Endothelial cell of umbilical vein (primary cell): ENCODE results near the gene PPM1L. TPM values are rescaled to one million over a fixed set of nuclear protein-coding genes. Genes with fewer than 3 reads are reported as not detected.

Experiments
- BruUV-seq: library from RNA; stranded (reverse); fragments of 400-500 nt; replicated peaks from 2 replicates; lab custom pipeline; 2021; lab: Mats Ljungman, UMichigan
- CTCF ChIA-PET: fragments of 300-600, 350-600 bp; sonication (Branson Sonifier 250); formaldehyde crosslinking; loops from one replicate; lab custom pipeline; 2021; ENCODE audit warnings: antibody characterized with exemption, inconsistent platforms; lab: Charles Lee
- POLR2A ChIA-PET: fragments of 300-600, 350-600 bp; sonication (Branson Sonifier 250); formaldehyde crosslinking; loops from one replicate; lab custom pipeline; 2021; ENCODE audit warnings: antibody characterized with exemption, inconsistent platforms; lab: Charles Lee
- DNase-seq: peaks from one replicate; pipeline ENCODE4 v3.0.0-alpha.2; 2011; ENCODE audit warnings: low read depth, low spot score
- FAIRE-seq: peaks from 2 replicates; lab custom pipeline; 2011; peaks lifted over from hg19 to GRCh38; lab: Jason Lieb, UNC
- H2AFZ ChIP-seq: 2 replicates; pipeline ENCODE4 v1.6.0; 2012; ENCODE audit warnings: low read depth, low read length, control low read depth, inconsistent platforms
- H3K27ac ChIP-seq: 2 replicates; pipeline ENCODE4 v1.5.1; 2011; ENCODE audit warnings: low read depth, mild to moderate bottlenecking, control low read depth, low read length, moderate library complexity; ENCODE audit not compliant: insufficient read depth
- H3K27me3 ChIP-seq, 2 experiments: 2 replicates each; pipeline versions ENCODE4 v1.6.0 to v1.6.1; 2011; ENCODE audit warnings: low read length in 2 of 2, mixed read lengths in 1 of 2; ENCODE audit not compliant: control insufficient read depth in 2 of 2, insufficient read depth in 2 of 2
- H3K36me3 ChIP-seq, 2 experiments: 2 replicates in 1 of 2; 3 replicates in 1 of 2; pipeline ENCODE4 v1.5.1; 2011; ENCODE audit warnings: low read length in 2 of 2, mild to moderate bottlenecking in 1 of 2, moderate library complexity in 1 of 2; ENCODE audit not compliant: control insufficient read depth in 2 of 2, insufficient read depth in 2 of 2; ENCODE audit errors: extremely low read depth in 1 of 2
- H3K4me1 ChIP-seq: 3 replicates; pipeline ENCODE4 v1.5.1; 2011; ENCODE audit warnings: mild to moderate bottlenecking, low read length; ENCODE audit not compliant: control insufficient read depth, insufficient read depth; ENCODE audit errors: extremely low read depth
- H3K4me2 ChIP-seq: 2 replicates; pipeline ENCODE4 v1.6.1; 2011; ENCODE audit warnings: low read length, control low read depth, mixed read lengths; ENCODE audit not compliant: insufficient read depth
- H3K4me3 ChIP-seq, 3 experiments: fragments of 200-600 bp in 1 of 3; sonication (generic), shearing (Covaris generic) in 1 of 3; replicated peaks in 1 of 3; 2 replicates each; pipeline ENCODE4 v1.5.1; 2011 to 2016; ENCODE audit warnings: control low read depth in 3 of 3, low read length in 3 of 3, mild to moderate bottlenecking in 2 of 3, inconsistent platforms in 1 of 3, low read depth in 1 of 3, moderate library complexity in 1 of 3; ENCODE audit not compliant: insufficient read depth in 1 of 3
- H3K79me2 ChIP-seq: 2 replicates; pipeline ENCODE4 v1.6.0; 2012; ENCODE audit warnings: low read length, inconsistent platforms; ENCODE audit not compliant: control insufficient read depth, insufficient read depth
- H3K9ac ChIP-seq: replicated peaks from 2 replicates; pipeline ENCODE3; 2011; ENCODE audit warnings: low read length, control low read depth; ENCODE audit not compliant: insufficient read depth; ENCODE audit errors: extremely low read depth
- H3K9me1 ChIP-seq: replicated peaks from 3 replicates; pipeline ENCODE4 v1.6.0; 2011; ENCODE audit warnings: mild to moderate bottlenecking, low read length; ENCODE audit not compliant: control insufficient read depth, insufficient read depth; ENCODE audit errors: extremely low read depth
- H3K9me3 ChIP-seq: replicated peaks from 2 replicates; pipeline ENCODE4 v1.5.1; 2012; ENCODE audit warnings: low read length, inconsistent platforms; ENCODE audit not compliant: control insufficient read depth, insufficient read depth
- H4K20me1 ChIP-seq: replicated peaks from 2 replicates; pipeline ENCODE3; 2011; ENCODE audit warnings: mild to moderate bottlenecking, low read length; ENCODE audit not compliant: control insufficient read depth, insufficient read depth; ENCODE audit errors: extremely low read depth
- EZH2 ChIP-seq: IDR thresholded peaks from 2 replicates; pipeline ENCODE4 v1.6.1; 2012; ENCODE audit warnings: borderline replicate concordance, low read depth, mild to moderate bottlenecking, moderate library complexity, low read length, inconsistent platforms; ENCODE audit not compliant: severe bottlenecking
- FOS ChIP-seq: IDR thresholded peaks from 2 replicates; pipeline ENCODE4 v1.6.1; 2011; ENCODE audit warnings: mild to moderate bottlenecking, low read length, moderate library complexity, borderline replicate concordance; ENCODE audit not compliant: insufficient read depth
- GATA2 ChIP-seq: IDR thresholded peaks from 2 replicates; pipeline ENCODE4 v1.7.0; 2011; ENCODE audit warnings: low read depth, mild to moderate bottlenecking, moderate library complexity, mixed read lengths, low read length; ENCODE audit not compliant: insufficient read length, insufficient read depth
- JUN ChIP-seq: IDR thresholded peaks from 2 replicates; pipeline ENCODE4 v1.6.1; 2011; ENCODE audit warnings: borderline replicate concordance, low read depth; ENCODE audit not compliant: insufficient read length, insufficient read depth
- MYC ChIP-seq: IDR thresholded peaks from one replicate; pipeline ENCODE4 v1.6.1; 2011; ENCODE audit warnings: mild to moderate bottlenecking, low read depth, low read length
- POLR2A ChIP-seq: IDR thresholded peaks from 2 replicates; pipeline ENCODE4 v1.6.1; 2012; ENCODE audit warnings: low read depth, mild to moderate bottlenecking, control low read depth, low read length
- POLR2AphosphoS5 ChIP-seq: IDR thresholded peaks from 2 replicates; pipeline ENCODE4 v1.6.1; 2012; ENCODE audit warnings: low read depth, mild to moderate bottlenecking, control low read depth, low read length, moderate library complexity; ENCODE audit not compliant: insufficient read depth
- dilution Hi-C: fragments of 300-500 bp; cut with MboI; formaldehyde crosslinking; loops from one replicate; pipeline ENCODE4 v1.15.0; 2019; ENCODE audit warnings: low sequenced_read_pairs; ENCODE audit not compliant: extremely low pct_ligation_motif_present
- intact Hi-C: fragments of 100-400 bp; cut with micrococcal nuclease; formaldehyde crosslinking; loops from one replicate; pipeline ENCODE4 v1.10.0; 2022
- polyA plus RNA-seq, 4 experiments: library from polyadenylated mRNA; depleted of rRNA in 3 of 4; stranded (reverse) in 3 of 4; unstranded in 1 of 4; fragments of >200 nt; gene quantifications; 2 replicates each; pipeline versions ENCODE4 v1.2.1 to v1.2.3, GENCODE V29; 2011 to 2012; ENCODE audit warnings: missing spikeins in 1 of 4
- total RNA-seq: library from RNA; stranded (reverse); gene quantifications from 2 replicates; pipeline ENCODE4 v1.2.3, GENCODE V29; 2021
- TF ChIP-seq, protein P1 (sequence below), 2 donors: IDR thresholded peaks; 1 replicate in 1 of 2; 2 replicates in 1 of 2; pipeline ENCODE4 v1.5.1; 2011; ENCODE audit warnings: low read length in 2 of 2, mild to moderate bottlenecking in 2 of 2, moderate library complexity in 2 of 2, control low read depth in 1 of 2, inconsistent platforms in 1 of 2, low read depth in 1 of 2; ENCODE audit not compliant: insufficient read depth in 1 of 2; ENCODE audit errors: extremely low read depth in 1 of 2
- TF ChIP-seq, protein P2 (sequence below): IDR thresholded peaks from 2 replicates; pipeline ENCODE4 v1.6.1; 2011; ENCODE audit not compliant: insufficient read depth, insufficient read length

The PPM1L gene
- total and polyA plus RNA-seq, 2 donors (not counting 3 experiments of a cell fraction or from before 2014, with no cell fraction given): 0.63 to 2.9 TPM

DNA sequence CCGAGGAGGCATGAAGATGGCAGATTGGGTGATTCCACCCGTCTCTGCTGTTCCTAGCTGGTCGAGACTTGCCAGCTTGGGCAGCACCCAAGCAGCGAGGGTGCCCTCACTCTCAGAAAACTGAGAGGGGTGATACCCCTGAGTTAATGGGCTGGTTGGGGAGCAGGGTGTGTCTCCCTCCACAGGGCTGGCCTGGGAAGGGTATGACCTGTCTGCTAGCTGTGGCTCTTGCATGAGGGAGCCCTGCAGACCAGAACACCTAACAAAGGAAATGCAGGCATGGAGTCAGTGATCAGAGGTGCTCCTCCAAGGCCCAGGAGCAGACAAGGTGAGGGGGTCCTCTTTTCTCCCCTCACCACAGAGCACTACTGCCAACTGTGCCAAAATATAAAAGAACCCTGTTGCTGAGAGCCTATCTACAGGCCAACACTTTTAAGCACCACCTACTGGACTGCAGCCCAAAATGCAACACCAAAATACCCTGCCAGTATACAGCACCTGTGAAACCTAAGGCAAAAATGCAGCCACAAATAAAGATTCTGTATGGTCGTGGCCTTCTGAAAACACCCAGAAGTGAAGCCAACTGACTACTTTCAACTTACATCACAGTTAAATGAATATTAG, 35.8 kb upstream of the PPM1L start:
- TF ChIP-seq, protein P1, sequence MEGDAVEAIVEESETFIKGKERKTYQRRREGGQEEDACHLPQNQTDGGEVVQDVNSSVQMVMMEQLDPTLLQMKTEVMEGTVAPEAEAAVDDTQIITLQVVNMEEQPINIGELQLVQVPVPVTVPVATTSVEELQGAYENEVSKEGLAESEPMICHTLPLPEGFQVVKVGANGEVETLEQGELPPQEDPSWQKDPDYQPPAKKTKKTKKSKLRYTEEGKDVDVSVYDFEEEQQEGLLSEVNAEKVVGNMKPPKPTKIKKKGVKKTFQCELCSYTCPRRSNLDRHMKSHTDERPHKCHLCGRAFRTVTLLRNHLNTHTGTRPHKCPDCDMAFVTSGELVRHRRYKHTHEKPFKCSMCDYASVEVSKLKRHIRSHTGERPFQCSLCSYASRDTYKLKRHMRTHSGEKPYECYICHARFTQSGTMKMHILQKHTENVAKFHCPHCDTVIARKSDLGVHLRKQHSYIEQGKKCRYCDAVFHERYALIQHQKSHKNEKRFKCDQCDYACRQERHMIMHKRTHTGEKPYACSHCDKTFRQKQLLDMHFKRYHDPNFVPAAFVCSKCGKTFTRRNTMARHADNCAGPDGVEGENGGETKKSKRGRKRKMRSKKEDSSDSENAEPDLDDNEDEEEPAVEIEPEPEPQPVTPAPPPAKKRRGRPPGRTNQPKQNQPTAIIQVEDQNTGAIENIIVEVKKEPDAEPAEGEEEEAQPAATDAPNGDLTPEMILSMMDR (IDR thresholded peaks at IDR 0.05; ENCODE audit: extremely low read depth in 1 of 2, insufficient read depth in 1 of 2, low read depth in 1 of 2, low read length in 2 of 2): peak in 1 of 2 donors; percentile 10
- TF ChIP-seq POLR2A: no peak
- BruUV-seq: no TSS peak
- H3K4me3 ChIP-seq: no peak overlapping the region
- H3K4me2 ChIP-seq: no peak overlapping the region
- no peak overlapping the region for H3K9ac ChIP-seq
- FAIRE-seq (no peak), DNase-seq (no peak)
- no peaks in the 10 kb centered on the region for H3K9me3 ChIP-seq
- CTCF ChIA-PET: interaction anchor here (0.9 to 1.8 kb wide), 3 partner anchors 11 to 554 kb away, joined by 3 to 9 read pairs (median 3); no protein-coding TSS in a partner anchor
- POLR2A ChIA-PET: no interaction called here
- H3K36me3 ChIP-seq: no peaks in the 10 kb centered on the region
- no peaks in the 10 kb centered on the region for H3K4me1 ChIP-seq
- H4K20me1 ChIP-seq: no peaks in the 10 kb centered on the region
- H3K27ac ChIP-seq: no peak overlapping the region
- dilution Hi-C loops (no loop called here), intact Hi-C loops (no loop called here)
- H3K9me1 ChIP-seq: no peaks in the 10 kb centered on the region
- H3K79me2 ChIP-seq: no peaks in the 10 kb centered on the region
- H3K27me3 ChIP-seq: peaks cover 0 to 3% of the 10 kb centered on the region in 2 experiments
- H2AFZ ChIP-seq: no peak overlapping the region

GRCh38 chr3:160722331-160722730, 33.7 kb upstream of the PPM1L start:
- H3K9ac ChIP-seq: no peak overlapping the region
- H3K4me1 ChIP-seq: no peaks in the 10 kb centered on the region
- POLR2A ChIA-PET: no interaction called here
- H3K9me1 ChIP-seq: no peaks in the 10 kb centered on the region
- DNase-seq (no peak), FAIRE-seq (no peak)
- no peak overlapping the region for H3K4me2 ChIP-seq
- peaks cover 0 to 3% of the 10 kb centered on the region in 2 experiments for H3K27me3 ChIP-seq
- CTCF ChIA-PET: no interaction called here
- H3K36me3 ChIP-seq: no peaks in the 10 kb centered on the region
- no peak for TF ChIP-seq POLR2A
- no peak for TF ChIP-seq EZH2
- TF ChIP-seq JUN: no peak
- TF ChIP-seq GATA2: no peak
- no peak for TF ChIP-seq POLR2AphosphoS5
- TF ChIP-seq, protein P2, sequence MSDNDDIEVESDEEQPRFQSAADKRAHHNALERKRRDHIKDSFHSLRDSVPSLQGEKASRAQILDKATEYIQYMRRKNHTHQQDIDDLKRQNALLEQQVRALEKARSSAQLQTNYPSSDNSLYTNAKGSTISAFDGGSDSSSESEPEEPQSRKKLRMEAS: no peak
- TF ChIP-seq, protein P1 (IDR thresholded peaks at IDR 0.05; ENCODE audit: extremely low read depth in 1 of 2, insufficient read depth in 1 of 2, low read depth in 1 of 2, low read length in 2 of 2): no peak
- TF ChIP-seq MYC: no peak
- no peak for TF ChIP-seq FOS
- no peak overlapping the region for H3K27ac ChIP-seq
- H3K4me3 ChIP-seq: no peak overlapping the region
- H3K9me3 ChIP-seq: no peaks in the 10 kb centered on the region
- no peaks in the 10 kb centered on the region for H3K79me2 ChIP-seq
- no peak overlapping the region for H2AFZ ChIP-seq
- H4K20me1 ChIP-seq: no peaks in the 10 kb centered on the region
- dilution Hi-C loops: no loop called here
- intact Hi-C loops: no loop called here
- BruUV-seq: no TSS peak
